Hepatocyte (in vitro differentiated cells): Measurements from ENCODE around the gene REXO1.

Experiments
- EZH2 ChIP-seq: fragments of 200-600 bp; sonication (generic); IDR thresholded peaks from 2 replicates; pipeline ENCODE4 v1.6.1; 2016; ENCODE audit warnings: antibody characterized with exemption, mild to moderate bottlenecking, borderline replicate concordance
- EZH2phosphoT487 ChIP-seq: fragments of 200-600 bp; sonication (generic); IDR thresholded peaks from one replicate; pipeline ENCODE4 v1.6.1; 2018; ENCODE audit warnings: antibody characterized with exemption, mild to moderate bottlenecking, low read depth, moderate library complexity; ENCODE audit not compliant: unreplicated experiment, severe bottlenecking
- TF ChIP-seq, protein P1 (sequence below): fragments of 200-600 bp; sonication (generic); IDR thresholded peaks from 2 replicates; pipeline ENCODE4 v1.5.1; 2016; ENCODE audit warnings: antibody characterized with exemption, mild to moderate bottlenecking; ENCODE audit not compliant: poor library complexity

DNA sequence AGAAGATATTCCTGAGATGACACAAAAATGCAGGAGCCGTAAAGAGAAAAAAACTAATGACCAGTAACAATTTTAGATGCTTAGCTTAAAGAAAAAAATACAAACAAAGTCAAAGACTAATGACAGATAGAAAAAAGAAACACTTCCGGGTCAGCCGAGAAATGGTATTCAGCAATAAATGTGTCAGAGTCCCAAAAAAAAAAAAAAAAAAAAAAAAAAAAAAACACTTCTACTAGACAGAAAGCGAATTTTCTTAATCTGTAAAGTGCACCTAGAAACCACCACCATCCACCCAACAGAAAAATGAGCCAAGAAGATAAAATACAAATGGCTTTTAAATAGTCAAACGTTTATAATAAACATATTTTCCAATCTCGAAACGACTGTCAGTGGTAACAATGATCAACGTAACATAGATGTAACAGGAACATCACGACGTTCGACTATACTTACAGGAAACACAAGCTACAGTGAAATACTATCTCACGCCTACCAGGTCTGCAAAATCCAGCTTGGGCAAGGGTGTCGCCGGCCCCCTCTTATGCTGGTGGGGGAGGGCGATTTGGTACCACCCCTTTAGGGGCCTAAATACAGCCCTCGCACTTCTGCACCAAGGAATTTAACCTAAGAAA lies 26.4 kb upstream of the REXO1 start:
- TF ChIP-seq, protein P1, sequence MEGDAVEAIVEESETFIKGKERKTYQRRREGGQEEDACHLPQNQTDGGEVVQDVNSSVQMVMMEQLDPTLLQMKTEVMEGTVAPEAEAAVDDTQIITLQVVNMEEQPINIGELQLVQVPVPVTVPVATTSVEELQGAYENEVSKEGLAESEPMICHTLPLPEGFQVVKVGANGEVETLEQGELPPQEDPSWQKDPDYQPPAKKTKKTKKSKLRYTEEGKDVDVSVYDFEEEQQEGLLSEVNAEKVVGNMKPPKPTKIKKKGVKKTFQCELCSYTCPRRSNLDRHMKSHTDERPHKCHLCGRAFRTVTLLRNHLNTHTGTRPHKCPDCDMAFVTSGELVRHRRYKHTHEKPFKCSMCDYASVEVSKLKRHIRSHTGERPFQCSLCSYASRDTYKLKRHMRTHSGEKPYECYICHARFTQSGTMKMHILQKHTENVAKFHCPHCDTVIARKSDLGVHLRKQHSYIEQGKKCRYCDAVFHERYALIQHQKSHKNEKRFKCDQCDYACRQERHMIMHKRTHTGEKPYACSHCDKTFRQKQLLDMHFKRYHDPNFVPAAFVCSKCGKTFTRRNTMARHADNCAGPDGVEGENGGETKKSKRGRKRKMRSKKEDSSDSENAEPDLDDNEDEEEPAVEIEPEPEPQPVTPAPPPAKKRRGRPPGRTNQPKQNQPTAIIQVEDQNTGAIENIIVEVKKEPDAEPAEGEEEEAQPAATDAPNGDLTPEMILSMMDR, result no peak
- no peak for TF ChIP-seq EZH2
- no peak for TF ChIP-seq EZH2phosphoT487
